Neural progenitor cell (in vitro differentiated cells): ENCODE data around the gene MYOT.

Source experiments
- EZH2 ChIP-seq: fragments of 200-600 bp; sonication (generic); IDR thresholded peaks from 2 replicates; pipeline ENCODE4 v1.6.1; 2017; ENCODE audit warnings: antibody characterized with exemption, mild to moderate bottlenecking, moderate library complexity
- EZH2phosphoT487 ChIP-seq: fragments of 200-600 bp; sonication (generic); IDR thresholded peaks from 2 replicates; pipeline ENCODE4 v1.6.1; 2017; ENCODE audit warnings: antibody characterized with exemption
- TF ChIP-seq, protein P1 (sequence below): fragments of 200-600 bp; sonication (generic); IDR thresholded peaks from 2 replicates; pipeline ENCODE4 v1.5.1; 2017; ENCODE audit warnings: antibody characterized with exemption, mild to moderate bottlenecking

DNA sequence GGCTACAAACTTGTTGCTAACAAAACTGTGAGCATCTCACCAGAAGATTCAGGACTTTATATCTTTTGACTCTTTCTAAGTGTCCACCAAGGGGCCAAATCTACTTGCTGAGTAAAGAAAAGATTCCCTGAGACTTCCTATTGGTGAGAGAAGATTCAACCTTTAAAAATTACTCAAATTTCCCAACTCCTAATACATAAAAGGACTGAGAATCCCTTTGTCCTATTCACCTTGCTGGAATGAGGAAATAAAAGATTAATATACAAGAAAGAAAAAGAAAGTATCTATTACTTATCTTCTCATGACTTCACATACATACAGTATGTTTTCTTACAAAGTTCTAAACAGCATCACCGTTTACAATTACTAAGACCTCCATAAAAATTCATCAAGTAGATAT is 47.9 kb upstream of the MYOT start:
- TF ChIP-seq, protein P1, sequence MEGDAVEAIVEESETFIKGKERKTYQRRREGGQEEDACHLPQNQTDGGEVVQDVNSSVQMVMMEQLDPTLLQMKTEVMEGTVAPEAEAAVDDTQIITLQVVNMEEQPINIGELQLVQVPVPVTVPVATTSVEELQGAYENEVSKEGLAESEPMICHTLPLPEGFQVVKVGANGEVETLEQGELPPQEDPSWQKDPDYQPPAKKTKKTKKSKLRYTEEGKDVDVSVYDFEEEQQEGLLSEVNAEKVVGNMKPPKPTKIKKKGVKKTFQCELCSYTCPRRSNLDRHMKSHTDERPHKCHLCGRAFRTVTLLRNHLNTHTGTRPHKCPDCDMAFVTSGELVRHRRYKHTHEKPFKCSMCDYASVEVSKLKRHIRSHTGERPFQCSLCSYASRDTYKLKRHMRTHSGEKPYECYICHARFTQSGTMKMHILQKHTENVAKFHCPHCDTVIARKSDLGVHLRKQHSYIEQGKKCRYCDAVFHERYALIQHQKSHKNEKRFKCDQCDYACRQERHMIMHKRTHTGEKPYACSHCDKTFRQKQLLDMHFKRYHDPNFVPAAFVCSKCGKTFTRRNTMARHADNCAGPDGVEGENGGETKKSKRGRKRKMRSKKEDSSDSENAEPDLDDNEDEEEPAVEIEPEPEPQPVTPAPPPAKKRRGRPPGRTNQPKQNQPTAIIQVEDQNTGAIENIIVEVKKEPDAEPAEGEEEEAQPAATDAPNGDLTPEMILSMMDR = no peak
- TF ChIP-seq EZH2 (no peak), EZH2phosphoT487 (no peak)
